Measurements from ENCODE around the gene ATP2C2.
"Not testable (repeated sequence)": the region's sequence is repeated elsewhere in the genome, so short reads cannot be mapped to it uniquely, and the experiment has no call there.

The ATP2C2 gene

DNA sequence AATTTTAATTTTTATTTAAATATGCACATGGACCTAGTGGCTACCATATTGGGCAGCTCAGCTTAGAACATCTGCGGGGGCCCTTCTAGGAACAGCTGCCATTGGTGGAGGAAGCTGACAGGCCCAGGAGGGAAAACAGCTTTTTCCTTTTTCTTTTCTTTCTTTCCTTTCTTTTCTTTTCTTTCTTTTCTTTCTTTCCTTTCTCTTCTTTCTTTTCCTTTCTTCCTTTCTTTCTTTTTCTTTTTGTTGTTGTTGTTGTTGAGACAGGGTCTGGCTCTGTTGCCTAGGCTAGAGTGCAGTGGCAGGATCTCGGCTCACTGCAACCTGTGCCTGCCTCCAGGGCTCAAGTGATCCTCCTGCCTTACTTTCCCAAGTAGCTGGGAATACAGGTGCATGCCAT, 43.4 kb downstream of the ATP2C2 start:
- no peak overlapping the region for H3K27ac ChIP-seq (ENCODE audit: low read depth, low read length)
- H3K9ac ChIP-seq (ENCODE audit: low read length): no peak overlapping the region
- no peaks in the 10 kb centered on the region for H3K4me1 ChIP-seq (ENCODE audit: control insufficient read depth, insufficient read depth, low read length)
- no peaks in the 10 kb centered on the region for H3K27me3 ChIP-seq (ENCODE audit: control insufficient read depth, insufficient read depth, low read length)
- no peak overlapping the region for H3K4me3 ChIP-seq (ENCODE audit: low read length)
- no peaks in the 10 kb centered on the region for H3K36me3 ChIP-seq (ENCODE audit: control insufficient read depth, insufficient read depth, low read length)

- H3K36me3 ChIP-seq (ENCODE audit: control insufficient read depth, insufficient read depth, low read length): no peaks in the 10 kb centered on the region
- no peak overlapping the region for H3K27ac ChIP-seq (ENCODE audit: low read depth, low read length)
- no peaks in the 10 kb centered on the region for H3K27me3 ChIP-seq (ENCODE audit: control insufficient read depth, insufficient read depth, low read length)
- no peak overlapping the region for H3K4me3 ChIP-seq (ENCODE audit: low read length)
- no peak overlapping the region for H3K9ac ChIP-seq (ENCODE audit: low read length)
- no peaks in the 10 kb centered on the region for H3K4me1 ChIP-seq (ENCODE audit: control insufficient read depth, insufficient read depth, low read length)
These were observed 43.9 kb downstream of the ATP2C2 start for GRCh38 chr16:84412262-84412661.

DNA sequence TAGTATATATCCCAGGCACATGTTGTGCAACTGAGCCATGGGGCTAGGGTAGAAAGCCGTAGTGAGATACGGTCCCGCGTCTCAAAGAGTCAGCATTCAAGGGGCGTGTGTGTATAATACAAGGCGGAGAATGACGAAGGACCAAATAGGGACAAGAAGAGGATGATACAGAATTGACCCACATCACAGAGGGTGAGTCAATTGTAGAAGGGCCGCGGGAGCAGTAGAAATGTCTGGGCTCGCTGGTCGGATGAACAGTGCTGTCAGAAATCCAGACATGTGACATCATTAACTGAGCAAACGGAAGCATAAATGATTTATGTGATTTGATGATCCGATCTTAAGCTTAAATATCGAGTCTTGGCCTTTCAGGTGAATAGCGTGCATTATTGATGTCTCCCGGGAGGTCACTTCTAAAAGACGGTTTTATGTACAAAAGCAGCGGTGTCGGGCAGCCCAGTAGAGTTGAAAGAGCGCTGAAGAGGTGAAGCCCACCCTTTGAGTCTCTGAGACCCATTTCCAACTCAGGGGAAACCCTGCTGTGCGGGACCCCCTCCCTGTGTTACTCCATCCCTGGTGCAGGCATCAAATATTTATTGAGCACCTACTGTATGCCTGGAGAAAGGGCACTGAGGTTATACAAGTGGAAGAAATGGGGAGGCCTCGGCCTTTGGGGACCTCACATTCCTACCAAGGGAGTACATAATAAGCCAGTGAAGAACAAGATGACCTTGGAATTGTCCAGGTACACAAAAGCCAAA, 45.1 kb downstream of the ATP2C2 start:
- Histone ChIP-seq H3K4me1 (ENCODE audit: control insufficient read depth, insufficient read depth, low read length) (no peaks in the 10 kb centered on the region), H3K4me3 (ENCODE audit: low read length) (no peak overlapping the region), H3K36me3 (ENCODE audit: control insufficient read depth, insufficient read depth, low read length) (no peaks in the 10 kb centered on the region), H3K27me3 (ENCODE audit: control insufficient read depth, insufficient read depth, low read length) (no peaks in the 10 kb centered on the region), H3K27ac (ENCODE audit: low read depth, low read length) (no peak overlapping the region), H3K9ac (ENCODE audit: low read length) (no peak overlapping the region)

GRCh38 chr16:84414789-84415326, 46.5 kb downstream of the ATP2C2 start:
- H3K36me3 ChIP-seq (ENCODE audit: control insufficient read depth, insufficient read depth, low read length): no peaks in the 10 kb centered on the region
- H3K9ac ChIP-seq (ENCODE audit: low read length): no peak overlapping the region
- no peak overlapping the region for H3K4me3 ChIP-seq (ENCODE audit: low read length)
- H3K27ac ChIP-seq (ENCODE audit: low read depth, low read length): no peak overlapping the region
- H3K27me3 ChIP-seq (ENCODE audit: control insufficient read depth, insufficient read depth, low read length): no peaks in the 10 kb centered on the region
- H3K4me1 ChIP-seq (ENCODE audit: control insufficient read depth, insufficient read depth, low read length): no peaks in the 10 kb centered on the region

- Histone ChIP-seq H3K27me3 (ENCODE audit: control insufficient read depth, insufficient read depth, low read length) (no peaks in the 10 kb centered on the region), H3K36me3 (ENCODE audit: control insufficient read depth, insufficient read depth, low read length) (no peaks in the 10 kb centered on the region), H3K27ac (ENCODE audit: low read depth, low read length) (no peak overlapping the region), H3K4me1 (ENCODE audit: control insufficient read depth, insufficient read depth, low read length) (no peaks in the 10 kb centered on the region), H3K4me3 (ENCODE audit: low read length) (no peak overlapping the region), H3K9ac (ENCODE audit: low read length) (no peak overlapping the region)
These were observed 48.3 kb downstream of the ATP2C2 start for GRCh38 chr16:84416407-84417321.

DNA sequence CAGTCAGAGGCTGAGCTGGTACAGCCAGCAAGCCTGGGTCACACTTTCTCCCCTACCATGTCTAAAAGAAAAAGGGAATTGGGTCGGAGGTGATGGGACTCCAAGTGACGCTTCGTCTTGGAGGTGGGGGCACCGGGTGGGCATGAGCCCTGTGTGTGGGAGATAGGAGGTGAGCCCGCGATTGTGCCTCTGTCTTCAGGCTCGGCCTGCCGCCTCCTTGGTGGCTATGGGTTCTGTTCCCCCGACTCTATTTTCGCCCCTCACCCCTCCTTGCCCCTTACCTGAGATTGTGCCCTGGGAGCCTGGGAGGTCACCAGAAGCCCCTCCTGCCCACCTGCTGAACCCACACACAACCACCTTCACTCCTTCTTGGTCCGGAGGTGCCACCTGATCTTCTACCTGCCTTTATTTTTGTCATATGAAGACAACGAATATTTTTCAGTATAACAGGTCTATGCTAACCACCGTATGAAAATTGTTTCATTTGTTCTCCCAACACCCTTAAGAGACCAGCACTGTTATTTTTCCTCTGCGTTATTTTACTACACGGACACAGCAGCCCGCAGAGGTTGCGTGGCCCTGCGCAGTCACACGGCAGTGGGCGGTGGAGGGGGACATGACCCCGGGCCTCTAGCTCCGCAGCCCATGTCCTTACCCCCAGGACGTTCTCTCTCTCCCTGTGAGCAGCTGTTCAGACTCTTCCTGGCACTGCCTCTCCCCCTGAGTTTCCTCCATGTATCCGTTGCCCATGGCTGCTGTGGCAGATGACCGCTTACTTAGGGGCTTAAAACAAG, 49.9 kb downstream of the ATP2C2 start:
- no peak overlapping the region for H3K9ac ChIP-seq (ENCODE audit: low read length)
- no peak overlapping the region for H3K4me3 ChIP-seq (ENCODE audit: low read length)
- H3K27me3 ChIP-seq (ENCODE audit: control insufficient read depth, insufficient read depth, low read length): no peaks in the 10 kb centered on the region
- H3K4me1 ChIP-seq (ENCODE audit: control insufficient read depth, insufficient read depth, low read length): no peaks in the 10 kb centered on the region
- H3K36me3 ChIP-seq (ENCODE audit: control insufficient read depth, insufficient read depth, low read length): no peaks in the 10 kb centered on the region
- no peak overlapping the region for H3K27ac ChIP-seq (ENCODE audit: low read depth, low read length)

DNA sequence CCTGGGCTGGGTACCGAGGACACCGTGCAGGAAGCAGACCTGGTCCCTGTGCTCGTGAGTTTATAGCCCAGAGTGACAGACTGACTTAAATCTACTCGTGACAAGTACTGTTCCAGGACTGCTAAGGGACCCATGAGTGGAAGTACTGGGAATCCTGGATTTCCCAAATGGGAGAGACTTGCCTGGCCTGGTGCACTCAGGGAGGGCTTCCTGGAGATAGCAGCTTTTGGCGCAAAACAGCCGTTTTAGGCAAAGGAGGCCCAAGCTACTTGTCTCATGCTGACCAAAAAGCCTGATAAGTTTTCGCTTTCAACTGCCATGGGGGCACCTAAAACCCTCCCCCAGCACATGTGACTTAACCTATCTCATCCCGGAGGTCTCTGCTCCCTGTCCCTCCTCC, 51.4 kb downstream of the ATP2C2 start:
- H3K4me3 ChIP-seq (ENCODE audit: low read length): no peak overlapping the region
- no peaks in the 10 kb centered on the region for H3K27me3 ChIP-seq (ENCODE audit: control insufficient read depth, insufficient read depth, low read length)
- no peaks in the 10 kb centered on the region for H3K4me1 ChIP-seq (ENCODE audit: control insufficient read depth, insufficient read depth, low read length)
- H3K27ac ChIP-seq (ENCODE audit: low read depth, low read length): no peak overlapping the region
- peaks cover 3% of the 10 kb centered on the region for H3K36me3 ChIP-seq (ENCODE audit: control insufficient read depth, insufficient read depth, low read length)
- no peak overlapping the region for H3K9ac ChIP-seq (ENCODE audit: low read length)

- H3K27ac ChIP-seq (ENCODE audit: low read depth, low read length); H3K4me1 ChIP-seq (ENCODE audit: control insufficient read depth, insufficient read depth, low read length); H3K9ac ChIP-seq (ENCODE audit: low read length); H3K27me3 ChIP-seq (ENCODE audit: control insufficient read depth, insufficient read depth, low read length); H3K4me3 ChIP-seq (ENCODE audit: low read length); H3K36me3 ChIP-seq (ENCODE audit: control insufficient read depth, insufficient read depth, low read length): not testable (repeated sequence)
These were observed 52.2 kb downstream of the ATP2C2 start for GRCh38 chr16:84420556-84420955.

DNA sequence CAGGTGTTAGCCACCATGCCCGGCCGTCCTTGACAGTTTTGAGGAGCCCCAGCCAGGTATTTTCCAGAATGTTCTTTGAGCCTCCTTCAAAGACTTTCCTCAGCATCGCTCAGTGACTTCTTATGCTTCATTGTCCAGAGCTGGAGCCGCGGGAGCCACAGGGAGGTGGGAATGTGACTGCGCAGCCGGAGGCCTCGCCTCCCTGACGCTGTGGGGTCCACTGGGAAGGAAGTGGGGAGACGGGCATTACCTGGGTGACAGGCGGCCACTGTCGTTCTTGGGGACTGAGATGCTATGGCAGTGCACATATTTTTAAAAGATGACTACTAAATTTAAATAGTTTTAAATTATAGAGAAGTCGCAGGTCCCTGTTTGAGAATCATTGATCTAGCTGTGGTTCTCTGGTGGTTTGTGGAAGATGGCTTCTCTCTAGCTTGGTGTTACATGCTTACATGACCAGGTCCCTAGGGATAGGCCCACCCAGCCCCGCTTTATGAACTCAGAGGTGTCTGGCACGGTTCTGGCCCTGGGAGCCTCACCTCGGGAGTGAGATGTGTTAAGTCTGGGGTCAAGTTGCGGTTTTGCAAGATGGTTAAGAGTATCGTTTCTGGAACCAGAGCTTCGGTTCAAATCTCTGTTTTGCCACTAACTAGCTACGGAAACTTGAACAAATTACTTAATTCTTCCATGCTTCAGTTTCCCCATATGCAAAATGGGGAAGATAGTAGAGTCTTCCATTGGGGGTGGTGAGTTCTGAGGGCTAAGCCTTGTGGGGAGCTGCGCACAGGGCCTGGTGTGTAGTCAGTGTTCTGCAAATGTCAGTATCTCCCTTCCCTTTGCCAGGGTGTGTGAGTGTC, 53.0 kb downstream of the ATP2C2 start:
- H3K9ac ChIP-seq (ENCODE audit: low read length): no peak overlapping the region
- H3K27ac ChIP-seq (ENCODE audit: low read depth, low read length): no peak overlapping the region
- peaks cover 3% of the 10 kb centered on the region for H3K36me3 ChIP-seq (ENCODE audit: control insufficient read depth, insufficient read depth, low read length)
- no peaks in the 10 kb centered on the region for H3K27me3 ChIP-seq (ENCODE audit: control insufficient read depth, insufficient read depth, low read length)
- H3K4me1 ChIP-seq (ENCODE audit: control insufficient read depth, insufficient read depth, low read length): no peaks in the 10 kb centered on the region
- no peak overlapping the region for H3K4me3 ChIP-seq (ENCODE audit: low read length)

DNA sequence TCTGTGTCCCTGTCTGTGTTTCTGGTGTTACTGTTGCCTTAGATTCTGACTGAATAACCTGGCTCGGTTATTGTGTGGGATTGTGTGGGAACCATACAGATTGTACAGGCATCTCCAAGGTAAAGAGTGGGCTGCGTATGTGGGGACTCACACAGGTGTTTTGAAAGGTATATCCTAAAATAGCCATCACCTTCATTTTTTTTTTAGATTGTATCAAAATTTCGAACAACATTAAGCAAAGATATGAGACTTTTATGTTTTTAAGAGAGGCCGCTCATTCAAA, 53.5 kb downstream of the ATP2C2 start:
- H3K36me3 ChIP-seq (ENCODE audit: control insufficient read depth, insufficient read depth, low read length): peaks cover 3% of the 10 kb centered on the region

GRCh38 chr16:84423416-84423837, 55.1 kb downstream of the ATP2C2 start:
- no peaks in the 10 kb centered on the region for H3K4me1 ChIP-seq (ENCODE audit: control insufficient read depth, insufficient read depth, low read length)
- H3K27me3 ChIP-seq (ENCODE audit: control insufficient read depth, insufficient read depth, low read length): no peaks in the 10 kb centered on the region
- H3K4me3 ChIP-seq (ENCODE audit: low read length): no peak overlapping the region
- H3K9ac ChIP-seq (ENCODE audit: low read length): no peak overlapping the region
- no peak overlapping the region for H3K27ac ChIP-seq (ENCODE audit: low read depth, low read length)
- peaks cover 3% of the 10 kb centered on the region for H3K36me3 ChIP-seq (ENCODE audit: control insufficient read depth, insufficient read depth, low read length)

More for the DNA sequence above, 53.5 kb downstream of the ATP2C2 start:
- no peak overlapping the region for H3K27ac ChIP-seq (ENCODE audit: low read depth, low read length)
- H3K9ac ChIP-seq (ENCODE audit: low read length): no peak overlapping the region
- no peaks in the 10 kb centered on the region for H3K4me1 ChIP-seq (ENCODE audit: control insufficient read depth, insufficient read depth, low read length)
- no peak overlapping the region for H3K4me3 ChIP-seq (ENCODE audit: low read length)
- no peaks in the 10 kb centered on the region for H3K27me3 ChIP-seq (ENCODE audit: control insufficient read depth, insufficient read depth, low read length)
